Endothelial cell of umbilical vein (primary cell): ENCODE results near the gene FRMD4A. TPM values are rescaled to one million over a fixed set of nuclear protein-coding genes. Genes with fewer than 3 reads are reported as not detected.
A peak's percentile ranks its signal among the peaks of the same experiment; 100 is the strongest.

Experiments
- BruUV-seq: library from RNA; stranded (reverse); fragments of 400-500 nt; replicated peaks from 2 replicates; lab custom pipeline; 2021; lab: Mats Ljungman, UMichigan
- CTCF ChIA-PET: fragments of 300-600, 350-600 bp; sonication (Branson Sonifier 250); formaldehyde crosslinking; loops from one replicate; lab custom pipeline; 2021; ENCODE audit warnings: antibody characterized with exemption, inconsistent platforms; lab: Charles Lee
- POLR2A ChIA-PET: fragments of 300-600, 350-600 bp; sonication (Branson Sonifier 250); formaldehyde crosslinking; loops from one replicate; lab custom pipeline; 2021; ENCODE audit warnings: antibody characterized with exemption, inconsistent platforms; lab: Charles Lee
- DNase-seq: peaks from one replicate; pipeline ENCODE4 v3.0.0-alpha.2; 2011; ENCODE audit warnings: low read depth, low spot score
- FAIRE-seq: peaks from 2 replicates; lab custom pipeline; 2011; peaks lifted over from hg19 to GRCh38; lab: Jason Lieb, UNC
- H2AFZ ChIP-seq: 2 replicates; pipeline ENCODE4 v1.6.0; 2012; ENCODE audit warnings: low read depth, low read length, control low read depth, inconsistent platforms
- H3K27ac ChIP-seq: 2 replicates; pipeline ENCODE4 v1.5.1; 2011; ENCODE audit warnings: low read depth, mild to moderate bottlenecking, control low read depth, low read length, moderate library complexity; ENCODE audit not compliant: insufficient read depth
- H3K27me3 ChIP-seq, 2 experiments: 2 replicates each; pipeline versions ENCODE4 v1.6.0 to v1.6.1; 2011; ENCODE audit warnings: low read length in 2 of 2, mixed read lengths in 1 of 2; ENCODE audit not compliant: control insufficient read depth in 2 of 2, insufficient read depth in 2 of 2
- H3K36me3 ChIP-seq, 2 experiments: 2 replicates in 1 of 2; 3 replicates in 1 of 2; pipeline ENCODE4 v1.5.1; 2011; ENCODE audit warnings: low read length in 2 of 2, mild to moderate bottlenecking in 1 of 2, moderate library complexity in 1 of 2; ENCODE audit not compliant: control insufficient read depth in 2 of 2, insufficient read depth in 2 of 2; ENCODE audit errors: extremely low read depth in 1 of 2
- H3K4me1 ChIP-seq: 3 replicates; pipeline ENCODE4 v1.5.1; 2011; ENCODE audit warnings: mild to moderate bottlenecking, low read length; ENCODE audit not compliant: control insufficient read depth, insufficient read depth; ENCODE audit errors: extremely low read depth
- H3K4me2 ChIP-seq: 2 replicates; pipeline ENCODE4 v1.6.1; 2011; ENCODE audit warnings: low read length, control low read depth, mixed read lengths; ENCODE audit not compliant: insufficient read depth
- H3K4me3 ChIP-seq, 3 experiments: fragments of 200-600 bp in 1 of 3; sonication (generic), shearing (Covaris generic) in 1 of 3; replicated peaks in 1 of 3; 2 replicates each; pipeline ENCODE4 v1.5.1; 2011 to 2016; ENCODE audit warnings: control low read depth in 3 of 3, low read length in 3 of 3, mild to moderate bottlenecking in 2 of 3, inconsistent platforms in 1 of 3, low read depth in 1 of 3, moderate library complexity in 1 of 3; ENCODE audit not compliant: insufficient read depth in 1 of 3
- H3K79me2 ChIP-seq: 2 replicates; pipeline ENCODE4 v1.6.0; 2012; ENCODE audit warnings: low read length, inconsistent platforms; ENCODE audit not compliant: control insufficient read depth, insufficient read depth
- H3K9ac ChIP-seq: replicated peaks from 2 replicates; pipeline ENCODE3; 2011; ENCODE audit warnings: low read length, control low read depth; ENCODE audit not compliant: insufficient read depth; ENCODE audit errors: extremely low read depth
- H3K9me1 ChIP-seq: replicated peaks from 3 replicates; pipeline ENCODE4 v1.6.0; 2011; ENCODE audit warnings: mild to moderate bottlenecking, low read length; ENCODE audit not compliant: control insufficient read depth, insufficient read depth; ENCODE audit errors: extremely low read depth
- H3K9me3 ChIP-seq: replicated peaks from 2 replicates; pipeline ENCODE4 v1.5.1; 2012; ENCODE audit warnings: low read length, inconsistent platforms; ENCODE audit not compliant: control insufficient read depth, insufficient read depth
- H4K20me1 ChIP-seq: replicated peaks from 2 replicates; pipeline ENCODE3; 2011; ENCODE audit warnings: mild to moderate bottlenecking, low read length; ENCODE audit not compliant: control insufficient read depth, insufficient read depth; ENCODE audit errors: extremely low read depth
- CTCF ChIP-seq, 2 donors: IDR thresholded peaks; 1 replicate in 1 of 2; 2 replicates in 1 of 2; pipeline ENCODE4 v1.5.1; 2011; ENCODE audit warnings: low read length in 2 of 2, mild to moderate bottlenecking in 2 of 2, moderate library complexity in 2 of 2, control low read depth in 1 of 2, inconsistent platforms in 1 of 2, low read depth in 1 of 2; ENCODE audit not compliant: insufficient read depth in 1 of 2; ENCODE audit errors: extremely low read depth in 1 of 2
- EZH2 ChIP-seq: IDR thresholded peaks from 2 replicates; pipeline ENCODE4 v1.6.1; 2012; ENCODE audit warnings: borderline replicate concordance, low read depth, mild to moderate bottlenecking, moderate library complexity, low read length, inconsistent platforms; ENCODE audit not compliant: severe bottlenecking
- FOS ChIP-seq: IDR thresholded peaks from 2 replicates; pipeline ENCODE4 v1.6.1; 2011; ENCODE audit warnings: mild to moderate bottlenecking, low read length, moderate library complexity, borderline replicate concordance; ENCODE audit not compliant: insufficient read depth
- GATA2 ChIP-seq: IDR thresholded peaks from 2 replicates; pipeline ENCODE4 v1.7.0; 2011; ENCODE audit warnings: low read depth, mild to moderate bottlenecking, moderate library complexity, mixed read lengths, low read length; ENCODE audit not compliant: insufficient read length, insufficient read depth
- JUN ChIP-seq: IDR thresholded peaks from 2 replicates; pipeline ENCODE4 v1.6.1; 2011; ENCODE audit warnings: borderline replicate concordance, low read depth; ENCODE audit not compliant: insufficient read length, insufficient read depth
- MAX ChIP-seq: IDR thresholded peaks from 2 replicates; pipeline ENCODE4 v1.6.1; 2011; ENCODE audit not compliant: insufficient read depth, insufficient read length
- MYC ChIP-seq: IDR thresholded peaks from one replicate; pipeline ENCODE4 v1.6.1; 2011; ENCODE audit warnings: mild to moderate bottlenecking, low read depth, low read length
- POLR2A ChIP-seq: IDR thresholded peaks from 2 replicates; pipeline ENCODE4 v1.6.1; 2012; ENCODE audit warnings: low read depth, mild to moderate bottlenecking, control low read depth, low read length
- POLR2AphosphoS5 ChIP-seq: IDR thresholded peaks from 2 replicates; pipeline ENCODE4 v1.6.1; 2012; ENCODE audit warnings: low read depth, mild to moderate bottlenecking, control low read depth, low read length, moderate library complexity; ENCODE audit not compliant: insufficient read depth
- dilution Hi-C: fragments of 300-500 bp; cut with MboI; formaldehyde crosslinking; loops from one replicate; pipeline ENCODE4 v1.15.0; 2019; ENCODE audit warnings: low sequenced_read_pairs; ENCODE audit not compliant: extremely low pct_ligation_motif_present
- intact Hi-C: fragments of 100-400 bp; cut with micrococcal nuclease; formaldehyde crosslinking; loops from one replicate; pipeline ENCODE4 v1.10.0; 2022
- polyA plus RNA-seq, 4 experiments: library from polyadenylated mRNA; depleted of rRNA in 3 of 4; stranded (reverse) in 3 of 4; unstranded in 1 of 4; fragments of >200 nt; gene quantifications; 2 replicates each; pipeline versions ENCODE4 v1.2.1 to v1.2.3, GENCODE V29; 2011 to 2012; ENCODE audit warnings: missing spikeins in 1 of 4
- total RNA-seq: library from RNA; stranded (reverse); gene quantifications from 2 replicates; pipeline ENCODE4 v1.2.3, GENCODE V29; 2021

FRMD4A gene
- total and polyA plus RNA-seq, 2 donors (not counting 3 experiments of a cell fraction or from before 2014, with no cell fraction given) = 123 to 148 TPM

- FAIRE-seq (no peak), DNase-seq (no peak)
- Histone ChIP-seq H3K4me3 (no peak overlapping the region), H3K4me2 (no peak overlapping the region), H3K36me3 (no peaks in the 10 kb centered on the region), H2AFZ (no peak overlapping the region), H3K4me1 (peaks cover 27% of the 10 kb centered on the region), H3K79me2 (peaks cover 14% of the 10 kb centered on the region), H4K20me1 (no peaks in the 10 kb centered on the region), H3K9me1 (no peaks in the 10 kb centered on the region), H3K9ac (no peak overlapping the region), H3K27me3 (no peaks in the 10 kb centered on the region), H3K27ac (no peak overlapping the region), H3K9me3 (no peaks in the 10 kb centered on the region)
- dilution Hi-C loops (no loop called here), intact Hi-C loops (no loop called here)
- POLR2A ChIA-PET = no interaction called here
- CTCF ChIA-PET = no interaction called here
- BruUV-seq = no TSS peak
- TF ChIP-seq POLR2AphosphoS5 (no peak), FOS (peak; percentile 38), POLR2A (no peak)
Observed at GRCh38 chr10:14004536-14004935, 326.2 kb downstream of the FRMD4A start.

GRCh38 chr10:14003517-14004184 lies 327.1 kb downstream of the FRMD4A start:
- dilution Hi-C loops = no loop called here
- Histone ChIP-seq H3K4me1 (peaks cover 18% of the 10 kb centered on the region), H3K27ac (no peak overlapping the region), H3K9me3 (no peaks in the 10 kb centered on the region), H2AFZ (no peak overlapping the region), H3K36me3 (no peaks in the 10 kb centered on the region), H3K9ac (no peak overlapping the region), H3K4me3 (no peak overlapping the region), H4K20me1 (no peaks in the 10 kb centered on the region), H3K4me2 (no peak overlapping the region), H3K27me3 (no peaks in the 10 kb centered on the region), H3K79me2 (peaks cover 14% of the 10 kb centered on the region), H3K9me1 (no peaks in the 10 kb centered on the region)
- TF ChIP-seq MYC (no peak), EZH2 (no peak), JUN (no peak), POLR2A (no peak), MAX (no peak), FOS (no peak), CTCF (IDR thresholded peaks at IDR 0.05; ENCODE audit: extremely low read depth in 1 of 2, insufficient read depth in 1 of 2, low read depth in 1 of 2, low read length in 2 of 2) (no peak), POLR2AphosphoS5 (no peak), GATA2 (no peak)
- ChIA-PET POLR2A (no interaction called here), CTCF (interaction anchor here (1.1 kb wide), 1 partner anchor 10 kb away, joined by 4 read pairs; no protein-coding TSS in a partner anchor)
- BruUV-seq = no TSS peak
- DNase-seq = no peak
- no peak for FAIRE-seq
- intact Hi-C loops = no loop called here
